GM18858 (cell line): ENCODE data around the gene PIN4.
"Not testable (repeated sequence)": the region's sequence is repeated elsewhere in the genome, so short reads cannot be mapped to it uniquely, and the experiment has no call there.

Source experiments
- ATAC-seq: cut with Tn5 transposase; IDR thresholded peaks from one replicate; pipeline ENCODE4 v1.9.1; 2021; ENCODE audit not compliant: unreplicated experiment

Gene PIN4

DNA sequence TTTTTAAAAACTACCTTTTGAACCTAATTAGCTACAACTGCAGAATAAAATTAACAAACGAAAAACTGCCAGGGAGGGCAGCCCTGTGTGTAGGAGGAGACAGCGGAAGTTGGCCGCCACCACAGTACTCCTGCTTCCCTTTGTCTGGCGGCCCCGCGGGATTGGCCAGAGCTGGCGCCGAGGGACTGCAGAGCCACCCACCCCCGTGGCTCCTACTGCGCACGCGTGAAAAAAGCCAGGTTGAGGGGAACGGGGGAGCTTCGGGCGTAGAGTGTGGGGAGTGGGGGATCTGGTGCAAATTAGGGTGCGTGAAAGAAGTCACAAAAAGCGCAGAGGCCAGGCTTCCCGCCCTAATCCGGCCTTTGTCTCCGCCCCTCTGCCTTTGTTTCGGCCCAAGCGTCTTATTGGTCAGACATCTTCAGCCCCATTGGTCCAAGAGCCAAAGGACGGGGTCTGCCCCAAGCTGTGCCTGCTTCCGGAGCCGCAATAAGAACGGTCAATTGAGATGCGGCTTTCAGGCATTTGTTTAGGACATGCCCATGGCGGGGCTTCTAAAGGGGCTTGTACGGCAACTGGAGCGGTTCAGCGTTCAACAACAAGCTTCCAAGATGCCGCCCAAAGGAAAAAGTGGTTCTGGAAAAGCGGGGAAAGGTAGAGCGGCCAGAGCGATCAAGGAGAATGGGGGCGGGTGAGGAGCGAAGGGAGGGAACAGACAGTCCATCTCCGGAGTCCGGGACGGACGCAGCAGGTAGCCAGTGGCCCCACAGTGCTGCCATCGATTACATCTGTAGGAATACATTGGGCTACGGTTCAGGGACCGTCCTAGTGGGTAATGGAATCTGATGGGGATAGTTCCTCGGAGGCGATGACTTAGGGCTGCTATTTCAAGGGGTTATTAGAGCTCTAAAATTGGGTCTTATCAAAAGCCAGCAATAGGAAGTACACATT lies at the start of gene PIN4:
Gene PIN4, plus strand, starts transcription at position 580 of the 948 bp plus-strand sequence. Its CDS starts 29 bp downstream, at position 609.
- peak; percentile 92 for ATAC-seq

DNA sequence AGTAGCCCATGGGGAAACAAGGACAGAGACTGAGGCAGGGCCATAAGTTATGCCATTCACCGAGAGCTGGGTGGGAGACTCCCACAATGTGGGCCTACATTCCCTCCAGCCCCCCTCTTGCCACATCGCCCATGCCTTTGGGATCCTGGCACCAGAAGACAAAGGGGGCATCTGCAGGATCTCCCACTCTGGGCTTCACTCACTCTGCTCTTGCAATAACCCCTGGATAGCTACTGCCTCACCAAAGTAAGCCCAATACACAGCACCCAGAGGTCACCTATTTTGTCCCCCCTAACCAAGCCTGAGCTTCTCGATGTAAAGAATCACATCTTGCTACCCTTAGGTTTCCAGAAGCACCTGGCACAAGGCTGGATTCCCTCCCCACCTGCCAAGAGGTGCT lies 49.1 kb upstream of the PIN4 start:
- ATAC-seq: no peak

DNA sequence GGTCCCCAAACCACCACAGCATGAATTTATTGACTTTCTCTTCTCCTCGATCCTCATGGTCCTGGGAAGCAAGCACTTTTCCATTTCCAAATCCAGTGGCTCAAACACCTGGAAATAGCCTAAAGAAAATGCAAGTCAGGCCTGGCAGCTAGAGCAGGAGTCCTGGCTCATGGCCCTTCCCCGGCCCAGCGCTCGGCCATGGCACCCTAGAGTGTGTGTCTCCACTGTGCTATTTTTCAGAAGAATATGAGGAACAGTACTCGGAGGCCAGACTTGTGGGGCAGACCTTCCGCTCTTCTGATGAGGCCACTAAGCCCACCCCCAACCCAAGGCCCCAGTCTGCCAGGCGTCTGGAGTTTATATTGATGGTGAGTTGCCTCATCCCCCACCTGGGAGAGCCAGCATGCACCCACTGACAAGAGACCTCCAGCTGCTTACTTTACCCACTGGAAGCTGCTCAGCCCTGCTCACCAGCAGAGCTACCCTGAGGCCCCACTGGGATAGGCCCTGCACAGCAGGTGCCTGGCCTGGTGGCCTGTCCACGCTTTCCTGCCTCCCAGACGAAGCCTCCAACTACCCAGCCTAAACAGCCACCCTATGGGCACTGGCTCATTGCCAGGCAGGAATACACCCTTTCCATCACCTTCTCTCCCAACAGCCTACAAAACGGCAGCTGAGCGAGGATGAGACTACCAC lies 47.6 kb upstream of the PIN4 start:
- ATAC-seq: no peak

DNA sequence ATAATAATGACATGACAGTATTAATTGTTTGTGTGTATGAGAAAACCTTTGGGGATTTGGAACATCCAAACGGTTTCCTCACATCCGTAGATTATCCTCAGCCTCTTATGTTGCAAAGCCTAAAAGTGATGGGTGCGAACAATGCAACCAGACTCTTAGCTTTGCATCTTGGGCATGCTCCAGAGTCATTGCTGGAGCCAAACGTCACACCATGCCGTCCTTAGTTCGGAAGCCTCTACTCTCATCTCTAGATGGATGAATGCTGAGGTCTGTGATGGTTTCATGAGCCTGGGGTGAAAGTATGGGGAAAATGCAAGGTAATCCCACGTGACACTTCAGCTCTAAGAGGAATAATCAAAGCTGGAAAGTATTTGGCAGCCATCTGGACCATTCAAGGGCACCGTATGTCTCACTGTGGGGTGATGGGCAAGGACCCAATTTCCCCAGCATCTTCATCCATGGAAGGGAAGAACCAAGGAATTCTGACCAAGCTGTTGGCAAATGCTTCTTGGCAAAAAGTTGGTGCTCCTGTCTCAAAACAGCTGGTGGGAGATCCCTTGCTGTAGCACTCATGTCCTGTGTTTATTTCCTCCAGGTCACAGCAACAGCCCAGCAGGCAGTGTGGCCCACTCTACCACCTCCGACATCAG lies 43.6 kb upstream of the PIN4 start:
- ATAC-seq: no peak

DNA sequence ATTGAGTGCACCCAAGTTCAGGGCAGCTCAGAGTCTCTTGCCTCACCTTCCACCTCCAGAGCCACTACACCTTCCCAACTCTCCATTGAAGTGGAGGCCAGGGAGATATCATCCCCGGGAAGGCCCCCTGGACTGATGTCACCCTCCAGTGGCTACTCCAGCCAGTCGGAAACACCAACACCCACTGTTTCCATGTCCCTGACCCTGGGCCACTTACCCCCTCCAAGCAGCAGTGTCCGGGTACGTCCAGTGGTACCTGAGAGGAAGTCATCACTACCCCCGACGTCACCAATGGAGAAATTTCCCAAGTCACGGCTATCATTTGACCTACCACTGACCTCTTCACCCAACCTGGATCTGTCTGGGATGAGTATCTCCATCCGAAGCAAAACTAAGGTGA lies 42.0 kb upstream of the PIN4 start:
- no peak for ATAC-seq

DNA sequence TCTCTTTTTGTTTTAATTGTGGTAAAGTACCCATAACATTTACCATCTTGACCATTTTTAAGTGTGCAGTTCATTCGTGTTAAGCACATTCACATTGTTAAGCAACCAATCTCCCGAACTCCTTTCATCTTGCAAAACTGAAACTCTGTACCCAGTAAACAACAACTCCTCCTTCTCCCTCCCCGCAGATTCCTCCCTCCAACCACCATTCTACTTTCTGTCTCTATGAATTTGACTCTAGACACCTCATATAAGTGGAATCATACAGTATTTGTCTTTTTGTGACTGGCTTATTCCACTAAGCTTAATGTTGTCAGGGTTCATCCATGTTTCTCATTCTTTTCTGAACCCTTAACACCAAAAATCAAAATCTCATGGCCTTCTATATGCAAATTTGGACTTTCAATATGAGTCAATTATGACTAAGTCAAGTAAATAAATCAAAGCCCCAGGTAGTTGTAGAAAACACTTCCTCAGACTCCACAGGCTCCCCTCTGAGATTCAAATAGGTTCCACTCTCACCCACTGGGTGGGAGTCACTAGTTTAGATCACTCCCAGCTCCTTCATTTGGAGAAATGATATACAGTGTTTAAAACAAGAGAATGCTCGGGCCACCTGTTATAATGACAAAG lies 40.1 kb upstream of the PIN4 start:
- ATAC-seq: peak; percentile 65

DNA sequence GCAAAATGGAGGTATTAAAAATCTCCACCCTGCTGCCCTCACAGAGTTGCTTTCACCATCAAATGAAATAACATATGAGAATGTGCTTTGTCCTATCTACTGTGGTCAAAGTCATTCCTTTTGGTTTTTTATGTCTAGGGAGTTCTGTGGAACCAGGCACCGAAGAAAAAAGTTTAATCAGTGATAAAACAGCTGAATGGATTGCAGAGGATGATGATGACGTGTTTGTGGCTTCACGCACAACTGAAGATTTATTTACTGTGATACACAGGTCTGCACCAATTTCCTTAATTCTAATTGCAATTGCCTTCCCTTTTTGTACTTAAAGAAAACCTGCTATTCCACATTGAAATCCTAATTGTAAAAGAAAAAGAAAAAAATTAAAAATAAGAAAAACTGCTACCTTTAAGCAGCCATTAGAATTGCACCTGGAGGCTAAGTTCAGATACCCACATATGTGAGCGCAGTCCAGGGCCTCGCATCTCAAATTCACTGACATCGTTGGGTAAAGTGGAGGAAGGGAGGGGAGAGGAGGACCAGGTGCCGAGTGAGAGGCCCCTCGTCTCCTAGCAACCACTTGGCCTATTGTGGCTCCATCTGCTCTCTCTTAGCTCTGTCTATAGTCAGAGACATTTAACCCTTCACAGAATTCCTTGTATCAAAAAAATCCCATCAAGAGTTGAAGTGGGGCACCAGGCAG lies 39.3 kb upstream of the PIN4 start:
- no peak for ATAC-seq

DNA sequence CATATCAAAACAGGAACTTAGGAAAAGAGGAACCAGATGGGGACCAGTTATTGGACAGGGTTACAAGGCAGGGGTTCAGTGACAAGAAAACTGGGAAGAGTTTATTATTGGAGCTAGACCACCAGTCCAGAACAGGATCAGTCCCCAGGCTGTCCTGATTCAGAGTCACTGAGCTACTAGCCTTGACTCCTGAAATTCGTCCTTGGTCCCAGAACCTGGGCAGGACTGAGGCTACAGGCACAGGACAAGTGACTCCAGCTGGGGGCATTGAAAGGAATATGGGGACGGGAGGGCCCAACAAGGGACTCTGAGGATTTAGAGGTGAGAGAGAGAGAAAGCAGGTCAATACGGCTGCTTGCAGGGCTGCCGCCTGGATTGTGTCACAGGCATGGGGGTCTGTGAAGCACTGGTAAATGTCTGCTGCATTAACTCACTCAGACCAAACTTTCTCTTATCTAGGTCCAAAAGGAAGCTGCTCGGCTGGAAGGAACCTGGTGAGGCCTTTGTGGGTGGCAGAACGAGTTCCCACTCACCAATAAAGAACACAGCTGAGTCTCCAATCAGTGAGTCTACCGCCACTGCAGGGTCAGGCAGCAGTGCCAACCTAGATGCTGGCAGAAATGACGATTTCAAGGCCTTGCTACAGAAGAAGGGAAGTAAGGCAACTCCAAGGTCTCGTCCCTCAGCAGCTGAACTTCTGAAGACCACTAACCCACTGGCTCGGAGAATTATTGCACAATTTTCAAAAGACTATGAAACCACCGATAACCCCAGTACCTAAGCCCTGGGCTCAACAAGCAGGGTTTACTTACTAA lies 38.6 kb upstream of the PIN4 start:
- no peak for ATAC-seq

DNA sequence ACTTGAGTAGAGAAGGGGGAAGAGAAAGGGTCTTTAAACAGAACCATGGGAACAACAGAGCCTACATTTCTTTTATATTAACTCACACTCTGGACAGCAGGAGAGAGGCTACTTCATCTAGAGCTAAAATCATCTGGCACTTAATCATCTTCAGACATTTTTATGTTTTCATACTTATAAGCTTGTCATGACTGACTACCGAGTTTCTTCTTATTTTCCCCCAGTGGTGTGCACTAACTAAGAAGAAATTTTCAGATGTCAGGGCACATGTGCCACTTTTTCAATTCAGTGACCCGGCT lies 38.0 kb upstream of the PIN4 start:
- no peak for ATAC-seq

DNA sequence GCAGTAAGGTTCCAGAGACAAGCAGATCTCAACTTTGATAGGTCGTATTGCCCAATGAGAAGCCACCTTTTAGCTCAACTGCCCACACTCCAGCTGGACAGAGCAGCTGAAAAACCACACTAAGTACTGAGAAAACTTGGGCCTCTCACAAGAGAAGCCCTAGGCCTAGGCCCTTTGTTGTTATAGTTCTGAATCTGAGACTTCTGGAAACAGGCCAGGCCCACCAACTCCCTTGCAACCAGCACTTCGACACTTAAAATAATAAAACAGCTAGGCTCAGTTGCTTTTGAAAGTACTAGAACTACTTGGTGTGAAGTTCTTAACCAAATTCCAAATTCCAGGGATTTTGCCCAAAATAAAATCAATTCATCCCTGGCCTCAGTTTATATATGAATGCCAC lies 36.4 kb upstream of the PIN4 start:
- ATAC-seq: no peak

DNA sequence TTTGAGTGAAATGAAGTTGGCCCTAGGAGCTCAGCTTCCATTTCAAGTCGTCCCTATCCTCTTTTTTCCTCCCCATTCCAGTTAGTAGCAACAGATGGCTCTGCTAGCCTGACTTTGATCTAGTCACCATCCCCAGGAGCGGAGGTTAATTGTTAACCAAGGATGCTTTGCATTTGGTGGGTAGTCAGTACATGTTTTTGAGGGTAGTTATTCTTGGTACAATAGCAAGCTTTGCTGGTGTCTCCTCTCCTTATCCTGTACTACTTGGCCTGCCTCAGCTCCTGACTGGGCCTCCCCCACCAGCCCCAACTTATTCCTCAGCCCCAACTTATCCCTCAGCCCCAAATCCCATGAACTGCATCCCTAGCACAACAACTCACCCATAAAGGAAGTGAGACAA lies 35.0 kb upstream of the PIN4 start:
- no peak for ATAC-seq

DNA sequence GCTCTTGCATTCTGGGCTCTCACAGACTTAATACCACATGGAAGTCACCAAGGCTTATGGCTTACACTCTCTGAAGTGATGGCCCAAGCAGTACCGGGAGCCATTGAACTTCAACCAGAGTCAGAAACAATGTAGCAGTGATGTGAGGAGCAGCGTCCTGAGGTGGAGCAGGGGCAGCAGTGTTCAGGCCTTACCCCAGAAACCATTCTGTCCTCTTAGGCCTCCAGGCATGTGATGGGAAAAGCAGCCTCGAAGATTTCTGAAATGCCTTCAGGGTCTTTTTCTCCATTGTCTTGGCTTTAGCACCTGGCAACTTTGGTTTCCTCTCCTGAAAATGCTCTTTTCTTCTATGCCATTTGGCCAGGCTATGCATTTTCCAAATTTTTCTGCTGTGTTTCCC lies 22.8 kb upstream of the PIN4 start:
- no peak for ATAC-seq

DNA sequence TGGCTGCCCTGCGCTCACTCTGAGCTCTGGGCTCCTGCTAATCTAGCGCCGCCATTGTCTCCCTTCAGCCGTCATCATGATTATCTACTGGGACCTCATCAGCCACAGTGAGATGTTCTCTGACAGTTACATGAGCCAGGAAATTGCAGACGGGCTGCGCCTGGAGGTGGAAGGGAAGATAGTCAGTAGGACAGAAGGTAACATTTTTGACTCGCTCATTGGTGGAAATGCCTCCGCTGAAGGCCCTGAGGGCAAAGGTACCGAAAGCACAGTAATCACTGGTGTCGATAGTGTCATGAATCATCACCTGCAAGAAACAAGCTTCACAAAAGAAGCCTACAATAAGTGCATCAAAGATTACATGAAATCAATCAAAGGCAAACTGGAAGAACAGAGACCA lies 21.8 kb upstream of the PIN4 start:
- no peak for ATAC-seq

DNA sequence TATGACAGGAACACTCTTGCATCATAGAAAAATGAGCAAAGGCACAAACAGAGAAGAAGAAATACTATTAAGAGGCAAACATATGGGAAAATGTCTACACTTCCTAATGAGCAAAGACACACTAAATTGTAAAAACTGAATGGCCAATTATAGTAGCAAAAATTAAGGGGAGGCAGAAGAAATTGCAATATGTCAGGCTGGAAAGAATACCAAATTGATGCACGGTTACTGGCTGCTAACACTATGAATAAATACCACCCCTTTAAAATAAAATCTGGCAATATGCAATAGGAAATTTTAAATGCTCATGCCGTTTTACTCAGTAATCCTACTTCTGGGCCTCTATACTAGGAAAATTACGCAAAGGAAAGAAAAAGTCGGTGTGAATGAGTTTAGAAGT lies 16.0 kb upstream of the PIN4 start:
- no peak for ATAC-seq

DNA sequence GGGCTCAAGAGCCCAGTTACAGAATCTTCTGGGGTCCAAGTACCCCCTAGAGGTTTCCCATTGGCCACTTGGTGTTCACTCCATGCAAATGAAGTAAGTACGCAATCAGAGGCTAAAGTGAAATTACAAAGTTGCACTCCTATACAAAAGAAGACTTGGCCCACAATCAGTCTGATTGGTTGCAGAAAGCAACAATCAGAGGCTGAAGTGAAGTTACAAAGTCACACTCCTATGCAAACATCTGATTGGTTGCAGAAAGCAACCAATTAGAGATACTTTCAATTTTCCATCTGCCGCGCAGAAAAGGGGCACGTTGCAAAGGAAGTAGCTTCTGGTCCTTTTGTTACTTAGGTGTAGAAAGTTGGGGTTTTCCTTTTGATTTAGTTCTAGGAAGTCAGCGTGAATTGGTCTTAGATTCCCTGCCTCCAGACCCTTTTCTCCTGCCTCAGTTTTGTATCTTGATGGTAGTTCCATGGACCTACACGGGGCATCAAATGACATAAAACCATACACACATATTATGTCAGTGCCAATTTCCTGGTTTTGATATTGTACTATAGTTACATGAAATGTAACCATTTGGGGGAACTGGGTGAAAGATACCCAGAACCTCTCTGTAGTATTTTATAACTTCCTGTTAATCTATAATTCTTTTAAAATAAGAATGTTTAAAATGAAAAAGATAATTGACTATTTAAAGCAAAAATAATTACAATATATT lies 12.4 kb upstream of the PIN4 start:
- ATAC-seq: no peak

DNA sequence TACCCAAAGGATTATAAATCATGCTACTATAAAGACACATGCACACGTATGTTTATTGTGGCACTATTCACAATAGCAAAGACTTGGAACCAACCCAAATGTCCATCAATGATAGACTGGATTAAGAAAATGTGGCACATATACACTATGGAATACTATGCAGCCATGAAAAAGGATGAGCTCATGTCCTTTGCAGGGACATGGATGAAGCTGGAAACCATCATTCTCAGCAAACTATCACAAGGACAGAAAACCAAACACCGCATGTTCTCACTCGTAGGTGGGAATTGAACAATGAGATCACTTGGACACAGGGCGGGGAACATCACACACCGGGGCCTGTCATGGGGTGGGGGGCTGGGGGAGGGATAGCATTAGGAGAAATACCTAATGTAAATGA lies 5.3 kb upstream of the PIN4 start:
- ATAC-seq: not testable (repeated sequence)

DNA sequence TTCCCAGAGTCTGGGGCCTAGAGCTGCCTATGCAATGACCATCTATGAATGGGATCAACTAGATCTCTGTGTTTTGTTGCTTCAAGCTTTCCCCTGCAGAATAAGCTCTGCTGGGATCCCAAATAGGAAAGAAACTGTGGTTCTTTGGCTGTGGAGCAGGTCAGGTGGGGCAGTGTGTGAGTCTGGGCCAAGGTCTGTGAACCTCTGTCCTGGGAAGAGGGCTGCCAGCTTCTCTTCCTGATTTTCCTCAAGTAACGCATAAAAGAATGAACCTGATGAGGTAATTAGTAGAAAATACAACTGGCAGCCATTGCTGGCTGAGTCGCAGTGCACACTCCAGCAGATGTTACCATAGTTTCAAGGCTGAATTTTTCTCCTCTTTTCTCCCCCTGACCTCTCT lies 4.6 kb upstream of the PIN4 start:
- ATAC-seq: no peak

DNA sequence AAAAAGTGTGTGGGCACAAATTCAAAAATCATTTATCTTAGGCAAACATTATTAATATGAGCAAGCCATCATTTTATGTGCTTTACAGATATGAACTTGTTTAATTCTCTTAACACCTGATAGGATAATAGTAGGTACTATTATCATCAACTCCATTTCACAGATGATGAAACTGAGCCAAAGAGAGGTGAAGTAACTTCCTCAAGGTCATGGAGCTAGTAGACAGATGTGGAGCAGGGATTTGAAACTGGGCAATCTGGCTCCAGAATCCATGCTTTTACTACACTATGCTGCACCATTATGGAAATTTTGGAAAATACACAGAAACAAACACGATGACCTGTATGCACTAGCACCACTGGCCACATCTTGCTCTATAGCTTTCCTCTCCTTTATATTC lies 1.0 kb upstream of the PIN4 start:
- ATAC-seq: no peak

DNA sequence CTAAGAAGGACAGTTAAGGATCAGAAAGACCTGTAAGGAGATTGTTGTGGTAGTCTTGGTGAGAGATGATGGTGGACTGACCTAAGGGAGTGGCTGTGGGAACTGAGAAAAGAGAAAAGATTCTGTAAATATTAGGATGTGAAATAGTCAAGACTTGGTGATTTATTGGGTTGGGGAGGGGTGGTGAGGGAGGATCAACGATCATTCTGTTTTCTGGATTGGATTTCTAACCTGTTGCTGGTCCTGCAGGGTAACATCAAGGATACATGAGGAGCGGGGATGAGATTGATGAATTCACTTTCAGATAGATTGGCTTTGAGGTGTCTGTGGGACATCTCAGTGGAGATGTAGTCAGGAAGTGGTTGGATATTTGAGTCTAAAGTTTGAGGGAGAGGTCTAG lies 1.4 kb downstream of the PIN4 start:
- no peak for ATAC-seq
